Measurements from ENCODE around the gene PIGBOS1. TPM values are rescaled to one million over a fixed set of nuclear protein-coding genes. Genes with fewer than 3 reads are reported as not detected.
"Not testable (repeated sequence)": the region's sequence is repeated elsewhere in the genome, so short reads cannot be mapped to it uniquely, and the experiment has no call there.

The PIGBOS1 gene
- total RNA-seq, 1 donor from 2014 or later = 7.6 TPM

DNA sequence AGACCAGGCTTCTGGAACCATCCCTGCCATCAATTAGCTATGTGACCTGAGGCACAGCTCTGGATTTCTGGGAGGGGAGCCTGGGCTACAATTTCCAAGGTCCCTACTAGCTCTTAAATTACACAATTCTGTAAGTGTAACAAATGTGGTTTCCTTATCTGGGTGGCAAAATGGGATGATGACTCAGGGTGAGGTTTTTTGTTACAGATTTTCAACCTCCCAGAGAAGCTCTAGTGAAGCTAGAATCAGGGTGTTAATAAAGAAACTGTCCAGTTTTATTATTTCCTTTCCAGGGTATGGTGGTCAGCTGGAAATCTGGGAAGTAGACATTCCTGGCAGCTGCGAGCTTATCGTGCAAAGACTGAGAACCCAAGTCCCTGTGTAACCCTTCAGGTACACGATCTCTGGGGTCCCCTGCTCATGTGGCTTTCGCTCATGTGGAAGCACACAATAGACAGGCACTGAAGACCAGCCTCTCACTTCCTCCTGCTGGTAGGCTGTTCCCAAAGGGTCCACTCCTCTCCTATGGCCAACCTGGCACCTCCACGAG lies 36.6 kb downstream of the PIGBOS1 start:
- DNase-seq = no peak
- intact Hi-C loops (cut with micrococcal nuclease) = no loop called here
- Histone ChIP-seq H3K27ac (replicated peaks) (no peak overlapping the region), H3K36me3 (no peaks in the 10 kb centered on the region), H3K4me1 (no peaks in the 10 kb centered on the region), H3K4me3 (no peak overlapping the region), H3K9me3 (replicated peaks) (no peaks in the 10 kb centered on the region), H3K27me3 (ENCODE audit: low read depth) (no peaks in the 10 kb centered on the region)
- TF ChIP-seq, protein P1, sequence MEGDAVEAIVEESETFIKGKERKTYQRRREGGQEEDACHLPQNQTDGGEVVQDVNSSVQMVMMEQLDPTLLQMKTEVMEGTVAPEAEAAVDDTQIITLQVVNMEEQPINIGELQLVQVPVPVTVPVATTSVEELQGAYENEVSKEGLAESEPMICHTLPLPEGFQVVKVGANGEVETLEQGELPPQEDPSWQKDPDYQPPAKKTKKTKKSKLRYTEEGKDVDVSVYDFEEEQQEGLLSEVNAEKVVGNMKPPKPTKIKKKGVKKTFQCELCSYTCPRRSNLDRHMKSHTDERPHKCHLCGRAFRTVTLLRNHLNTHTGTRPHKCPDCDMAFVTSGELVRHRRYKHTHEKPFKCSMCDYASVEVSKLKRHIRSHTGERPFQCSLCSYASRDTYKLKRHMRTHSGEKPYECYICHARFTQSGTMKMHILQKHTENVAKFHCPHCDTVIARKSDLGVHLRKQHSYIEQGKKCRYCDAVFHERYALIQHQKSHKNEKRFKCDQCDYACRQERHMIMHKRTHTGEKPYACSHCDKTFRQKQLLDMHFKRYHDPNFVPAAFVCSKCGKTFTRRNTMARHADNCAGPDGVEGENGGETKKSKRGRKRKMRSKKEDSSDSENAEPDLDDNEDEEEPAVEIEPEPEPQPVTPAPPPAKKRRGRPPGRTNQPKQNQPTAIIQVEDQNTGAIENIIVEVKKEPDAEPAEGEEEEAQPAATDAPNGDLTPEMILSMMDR (IDR thresholded peaks at IDR 0.05; ENCODE audit: borderline replicate concordance) = no peak

DNA sequence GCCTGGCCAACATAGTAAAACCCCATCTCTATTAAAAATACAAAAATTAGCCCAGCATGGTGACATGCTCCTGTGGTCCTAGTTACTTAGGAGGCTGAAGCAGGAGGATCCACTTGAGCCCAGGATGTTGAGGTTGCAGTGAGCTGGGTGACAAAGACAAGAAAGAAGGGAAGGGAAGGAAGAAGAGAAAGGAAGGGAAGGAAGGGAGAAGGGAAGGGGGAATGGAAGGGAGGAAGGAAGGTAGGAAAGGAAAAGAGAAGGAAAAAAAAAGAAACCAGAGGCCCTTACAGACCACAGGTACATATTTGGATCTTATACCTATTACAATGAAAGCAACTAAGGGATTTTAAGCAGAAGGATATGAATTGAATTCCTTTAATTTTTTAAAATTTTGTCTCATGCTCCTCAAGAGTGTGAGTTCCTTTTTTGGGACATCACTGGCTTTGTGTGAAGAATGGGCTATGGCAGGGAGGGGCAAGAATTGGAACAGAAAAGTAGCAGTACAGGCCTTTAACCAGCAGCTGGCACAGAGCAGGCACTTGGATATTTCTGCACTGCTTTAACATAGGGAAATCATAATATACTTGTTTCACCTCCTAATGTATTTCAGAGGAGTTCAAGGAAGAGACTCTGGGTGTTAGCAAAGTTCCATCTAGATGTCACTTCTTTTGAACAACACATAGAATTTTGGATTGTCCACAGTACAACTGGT lies 37.2 kb downstream of the PIGBOS1 start:
- intact Hi-C loops (cut with micrococcal nuclease) = no loop called here
- TF ChIP-seq, protein P1 (IDR thresholded peaks at IDR 0.05; ENCODE audit: borderline replicate concordance) = no peak
- no peaks in the 10 kb centered on the region for H3K27me3 ChIP-seq (ENCODE audit: low read depth)
- no peaks in the 10 kb centered on the region for H3K36me3 ChIP-seq
- no peak overlapping the region for H3K27ac ChIP-seq (replicated peaks)
- DNase-seq = no peak
- no peaks in the 10 kb centered on the region for H3K4me1 ChIP-seq
- H3K4me3 ChIP-seq = no peak overlapping the region
- H3K9me3 ChIP-seq (replicated peaks) = no peaks in the 10 kb centered on the region

DNA sequence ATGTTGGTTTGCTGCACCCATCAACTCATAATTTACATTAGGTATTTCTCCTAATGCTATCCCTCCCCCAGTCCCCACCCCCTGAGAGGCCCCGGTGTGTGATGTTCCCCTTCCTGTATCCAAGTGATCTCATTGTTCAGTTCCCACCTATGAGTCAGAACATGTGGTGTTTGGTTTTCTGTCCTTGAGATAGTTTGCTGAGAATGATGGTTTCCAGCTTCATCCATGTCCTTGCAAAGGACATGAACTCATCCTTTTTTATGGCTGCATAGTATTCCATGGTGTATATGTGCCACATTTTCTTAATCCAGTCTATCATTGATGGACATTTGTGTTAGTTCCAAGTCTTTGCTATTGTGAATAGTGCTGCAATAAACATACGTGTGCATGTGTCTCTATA lies 38.3 kb downstream of the PIGBOS1 start:
- H3K9me3 ChIP-seq (replicated peaks); intact Hi-C loops (cut with micrococcal nuclease); DNase-seq; H3K27ac ChIP-seq (replicated peaks); H3K4me1 ChIP-seq; H3K27me3 ChIP-seq (ENCODE audit: low read depth); H3K4me3 ChIP-seq; H3K36me3 ChIP-seq: not testable (repeated sequence)

DNA sequence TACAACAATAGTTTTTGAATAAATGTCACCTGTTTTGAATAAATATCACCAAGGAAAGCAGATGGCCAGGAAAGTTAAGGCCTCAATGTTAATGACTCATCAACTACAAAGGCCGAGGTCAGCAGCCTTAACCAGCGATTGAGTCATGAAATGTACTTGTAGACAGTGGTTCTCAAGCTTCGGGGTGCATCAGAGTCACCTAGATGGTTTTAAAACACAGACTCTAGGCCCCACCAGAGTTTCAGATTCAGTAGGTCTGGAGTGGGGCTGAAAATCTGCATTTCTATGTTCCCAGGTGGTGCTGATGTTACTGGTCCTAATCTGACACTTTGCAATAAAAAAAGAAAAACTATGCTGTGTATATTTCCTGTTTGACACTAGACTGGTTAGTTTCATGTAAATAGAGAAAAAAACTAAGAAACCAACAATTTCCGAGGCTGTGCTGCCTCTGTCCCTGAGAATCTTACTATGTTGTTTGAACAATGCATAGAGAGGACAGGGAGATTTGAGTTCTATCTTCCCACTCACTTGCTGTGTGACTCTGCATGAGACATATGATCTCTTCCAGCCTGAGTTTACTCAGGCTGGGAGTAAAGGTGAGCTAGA lies 39.1 kb downstream of the PIGBOS1 start:
- no peaks in the 10 kb centered on the region for H3K9me3 ChIP-seq (replicated peaks)
- H3K4me1 ChIP-seq = no peaks in the 10 kb centered on the region
- H3K27me3 ChIP-seq (ENCODE audit: low read depth) = no peaks in the 10 kb centered on the region
- H3K4me3 ChIP-seq = no peak overlapping the region
- TF ChIP-seq, protein P1 (IDR thresholded peaks at IDR 0.05; ENCODE audit: borderline replicate concordance) = no peak
- DNase-seq = no peak
- no peak overlapping the region for H3K27ac ChIP-seq (replicated peaks)
- intact Hi-C loops (cut with micrococcal nuclease) = no loop called here
- H3K36me3 ChIP-seq = no peaks in the 10 kb centered on the region

- H3K27ac ChIP-seq (replicated peaks) = no peak overlapping the region
- intact Hi-C loops (cut with micrococcal nuclease) = no loop called here
- no peaks in the 10 kb centered on the region for H3K4me1 ChIP-seq
- TF ChIP-seq, protein P1 (IDR thresholded peaks at IDR 0.05; ENCODE audit: borderline replicate concordance) = no peak
- H3K36me3 ChIP-seq = no peaks in the 10 kb centered on the region
- no peak overlapping the region for H3K4me3 ChIP-seq
- no peaks in the 10 kb centered on the region for H3K9me3 ChIP-seq (replicated peaks)
- no peaks in the 10 kb centered on the region for H3K27me3 ChIP-seq (ENCODE audit: low read depth)
- DNase-seq = no peak
These were observed 39.7 kb downstream of the PIGBOS1 start for GRCh38 chr15:55279100-55279745.
